HUDEP-2 (cell line): ENCODE measurements around the gene NEK11.

Experiments used
- DNase-seq, 76 experiments: peaks; one replicate each; lab custom pipeline; 2025; ENCODE audit not compliant: unreplicated experiment in 76 of 76; lab: John Stamatoyannopoulos, UW

NEK11 gene, protein sequence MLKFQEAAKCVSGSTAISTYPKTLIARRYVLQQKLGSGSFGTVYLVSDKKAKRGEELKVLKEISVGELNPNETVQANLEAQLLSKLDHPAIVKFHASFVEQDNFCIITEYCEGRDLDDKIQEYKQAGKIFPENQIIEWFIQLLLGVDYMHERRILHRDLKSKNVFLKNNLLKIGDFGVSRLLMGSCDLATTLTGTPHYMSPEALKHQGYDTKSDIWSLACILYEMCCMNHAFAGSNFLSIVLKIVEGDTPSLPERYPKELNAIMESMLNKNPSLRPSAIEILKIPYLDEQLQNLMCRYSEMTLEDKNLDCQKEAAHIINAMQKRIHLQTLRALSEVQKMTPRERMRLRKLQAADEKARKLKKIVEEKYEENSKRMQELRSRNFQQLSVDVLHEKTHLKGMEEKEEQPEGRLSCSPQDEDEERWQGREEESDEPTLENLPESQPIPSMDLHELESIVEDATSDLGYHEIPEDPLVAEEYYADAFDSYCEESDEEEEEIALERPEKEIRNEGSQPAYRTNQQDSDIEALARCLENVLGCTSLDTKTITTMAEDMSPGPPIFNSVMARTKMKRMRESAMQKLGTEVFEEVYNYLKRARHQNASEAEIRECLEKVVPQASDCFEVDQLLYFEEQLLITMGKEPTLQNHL

DNA sequence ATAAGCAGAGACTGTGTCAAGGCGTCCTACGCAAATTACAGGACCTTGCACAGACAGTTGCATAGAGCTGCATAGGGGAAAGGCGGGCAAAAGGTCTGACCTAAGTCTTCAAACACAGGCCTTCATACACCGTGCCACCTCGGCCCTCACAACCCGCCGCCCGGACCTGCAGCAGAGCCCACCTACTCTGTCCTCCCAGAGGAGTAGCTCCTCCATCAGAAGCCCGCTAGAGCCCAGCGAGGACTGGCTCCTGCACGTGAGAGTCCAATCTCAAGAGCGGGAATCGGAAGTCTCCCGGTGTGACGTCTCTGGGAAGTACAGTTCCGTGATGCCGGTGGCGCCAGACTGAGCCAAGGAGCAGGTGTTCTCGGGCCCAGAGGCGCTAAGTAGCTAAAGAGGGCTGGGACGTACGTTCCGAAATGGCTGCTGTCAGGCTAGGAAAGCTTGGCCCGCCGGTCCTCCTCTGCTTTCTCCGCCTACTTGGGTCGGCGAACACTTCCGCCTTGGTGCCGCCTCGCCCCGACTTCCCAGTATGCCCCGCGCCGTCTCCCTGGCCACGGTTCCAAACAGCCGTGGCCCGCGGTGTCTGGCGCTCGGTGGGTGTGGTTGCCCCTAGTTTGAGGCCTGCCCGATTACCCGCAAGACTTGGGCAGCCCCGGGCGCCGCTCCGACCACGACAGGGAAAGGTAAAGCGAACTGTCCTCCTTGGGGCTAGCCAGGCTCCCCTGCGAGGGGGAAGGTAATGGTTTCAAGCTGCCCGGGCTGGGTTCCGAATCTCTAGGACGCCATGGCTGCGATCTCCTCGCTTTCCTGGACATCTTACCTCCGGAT is at the start of gene NEK11, which contains the start of gene ASTE1:
NEK11 (plus strand) TSS at position 557 of the 831 bp plus-strand sequence. CDS start 2,832 bp downstream, outside the sequence.
ASTE1 (minus strand) TSS at position 505 of the 831 bp plus-strand sequence. CDS start 1,519 bp downstream, outside the sequence.
- DNase-seq: peak in 75 of 76 experiments; percentile 34 to 91 (median 82)

DNA sequence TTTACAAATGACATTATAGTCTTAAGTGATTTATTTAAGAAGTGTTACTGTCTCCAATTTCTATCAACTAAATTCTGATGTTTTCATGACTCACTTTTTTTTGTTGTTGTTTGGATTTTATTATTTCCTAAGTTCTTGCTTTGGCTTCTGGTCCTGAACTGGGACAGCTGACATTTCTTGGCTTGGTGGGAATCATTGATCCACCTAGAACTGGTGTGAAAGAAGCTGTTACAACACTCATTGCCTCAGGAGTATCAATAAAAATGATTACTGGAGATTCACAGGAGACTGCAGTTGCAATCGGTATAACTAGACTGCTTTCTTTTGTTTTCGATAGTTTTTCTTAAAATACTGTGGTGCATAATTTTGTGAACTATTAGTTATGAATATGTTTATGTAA is 47.6 kb upstream of the NEK11 start:
- no peak for DNase-seq

DNA sequence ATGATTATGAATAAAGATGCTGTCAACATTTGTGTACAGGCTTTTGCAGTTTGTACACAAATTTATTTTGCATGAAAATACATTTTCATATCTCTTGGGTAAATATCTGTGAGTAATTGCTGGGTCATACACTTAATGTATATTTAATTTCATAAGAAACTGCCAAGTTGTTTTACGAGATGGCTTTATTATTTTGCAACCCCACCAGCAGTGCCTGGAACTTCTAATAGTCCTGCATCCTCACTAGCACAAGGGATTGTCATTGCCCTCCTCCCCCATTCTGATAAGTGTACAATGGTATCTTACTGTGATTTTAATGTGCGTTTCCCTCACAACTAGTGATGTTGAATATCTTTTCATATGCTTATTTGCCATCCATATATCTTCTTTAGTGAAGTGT is 45.2 kb upstream of the NEK11 start:
- DNase-seq: no peak

DNA sequence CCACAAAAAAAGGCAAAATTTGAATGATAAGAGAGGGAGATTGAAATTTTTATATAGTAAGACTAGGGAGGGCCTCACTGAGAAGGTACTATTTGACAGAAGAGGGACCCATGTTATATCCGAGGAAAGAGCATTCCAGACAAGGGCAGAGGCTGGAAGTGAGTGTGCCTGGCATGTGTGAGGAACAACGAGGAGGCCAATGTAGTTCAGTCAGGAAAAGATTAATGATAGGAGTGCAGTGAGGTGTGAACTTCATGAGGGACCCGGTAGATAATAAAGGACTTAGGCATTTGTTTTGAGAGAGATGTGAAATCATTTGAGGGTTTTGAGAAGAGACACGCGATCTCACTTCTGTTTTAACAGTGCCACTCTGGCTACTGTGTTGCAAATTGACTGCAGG is 36.4 kb upstream of the NEK11 start:
- DNase-seq: no peak

DNA sequence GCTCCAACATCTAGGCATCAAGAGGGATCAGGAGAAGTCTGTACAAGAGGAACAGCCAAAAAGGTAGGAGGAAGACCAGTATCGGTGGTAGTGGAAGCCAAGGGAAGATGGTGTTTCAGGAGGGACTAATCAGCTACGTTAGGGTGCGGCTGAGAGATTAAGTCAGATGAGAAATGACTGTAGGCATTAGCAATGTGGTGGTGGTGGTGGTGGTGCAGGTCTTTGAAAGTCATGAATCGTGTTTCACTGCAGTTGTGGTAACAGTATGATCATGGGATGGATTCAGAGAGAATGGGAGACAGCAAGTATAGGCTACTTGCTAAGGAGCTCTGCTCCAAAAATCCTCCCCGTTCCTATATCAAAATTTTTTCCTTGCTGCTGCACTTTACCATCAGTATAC is 35.6 kb upstream of the NEK11 start:
- DNase-seq: no peak

DNA sequence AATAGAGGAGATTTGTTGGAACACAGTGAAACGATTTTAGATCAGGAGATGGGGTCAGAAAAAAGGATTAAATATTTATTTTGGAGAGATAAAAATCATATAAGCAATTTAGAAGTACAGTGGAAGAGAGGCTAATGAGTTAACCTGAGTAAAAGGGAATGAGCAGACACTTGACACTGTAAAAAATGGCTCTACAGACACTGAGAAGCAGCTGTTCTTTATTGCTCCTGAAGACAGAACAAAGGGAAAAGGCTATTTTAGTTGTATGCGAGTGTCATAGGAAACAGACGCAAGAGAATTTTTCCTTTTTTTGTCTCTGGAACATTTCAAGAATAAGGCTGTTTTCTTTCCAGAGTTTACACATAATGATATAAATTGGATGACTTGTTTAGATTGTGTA is 34.3 kb upstream of the NEK11 start:
- DNase-seq: no peak

DNA sequence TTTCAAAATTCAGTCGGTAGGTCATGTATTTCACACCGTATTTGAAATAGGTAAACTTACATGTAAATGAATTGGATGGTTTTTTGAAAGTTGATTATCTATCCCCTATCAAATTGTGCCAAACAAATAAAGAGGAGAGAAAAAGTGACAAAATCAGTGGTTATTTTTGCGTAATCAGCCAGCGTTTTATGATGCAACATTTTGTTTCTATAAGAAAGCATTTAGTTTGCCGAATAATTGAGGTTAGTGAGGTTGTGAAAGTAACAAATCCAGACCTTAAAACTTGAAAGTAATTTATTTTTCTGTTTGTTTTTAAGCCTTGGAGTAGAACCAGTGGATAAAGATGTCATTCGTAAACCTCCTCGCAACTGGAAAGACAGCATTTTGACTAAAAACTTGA is 29.4 kb upstream of the NEK11 start:
- no peak for DNase-seq

DNA sequence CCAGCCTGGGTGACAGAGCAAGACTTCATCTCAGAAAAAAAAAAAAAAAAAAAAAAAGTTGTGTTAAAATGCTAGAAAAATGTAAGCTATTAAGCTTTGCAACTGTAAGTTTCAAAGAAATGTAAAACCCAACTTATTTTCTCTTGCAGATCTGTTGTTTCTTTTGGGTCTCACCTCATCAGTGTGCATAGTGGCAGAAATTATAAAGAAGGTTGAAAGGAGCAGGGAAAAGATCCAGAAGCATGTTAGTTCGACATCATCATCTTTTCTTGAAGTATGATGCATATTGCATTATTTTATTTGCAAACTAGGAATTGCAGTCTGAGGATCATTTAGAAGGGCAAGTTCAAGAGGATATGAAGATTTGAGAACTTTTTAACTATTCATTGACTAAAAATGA is 25.6 kb upstream of the NEK11 start:
- DNase-seq: no peak

DNA sequence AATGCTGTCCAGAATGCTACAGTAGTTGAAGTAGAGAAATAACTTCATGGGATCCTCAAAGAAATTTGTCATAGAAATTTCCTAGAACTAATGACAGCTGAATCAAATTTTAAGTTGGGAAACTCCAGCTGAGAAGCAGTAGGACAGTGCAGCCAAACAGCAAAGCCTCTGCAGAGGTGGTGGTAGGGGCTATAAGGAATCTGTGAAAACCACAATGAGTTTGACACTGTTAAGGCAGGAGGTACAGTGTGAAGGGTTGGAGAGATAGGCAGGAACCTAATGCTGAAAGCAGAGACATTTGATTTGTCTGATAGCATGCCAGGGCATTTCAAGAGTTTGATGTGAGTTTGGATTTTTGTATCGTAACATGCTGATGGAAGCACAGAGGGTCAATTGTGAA is 22.1 kb upstream of the NEK11 start:
- no peak for DNase-seq

DNA sequence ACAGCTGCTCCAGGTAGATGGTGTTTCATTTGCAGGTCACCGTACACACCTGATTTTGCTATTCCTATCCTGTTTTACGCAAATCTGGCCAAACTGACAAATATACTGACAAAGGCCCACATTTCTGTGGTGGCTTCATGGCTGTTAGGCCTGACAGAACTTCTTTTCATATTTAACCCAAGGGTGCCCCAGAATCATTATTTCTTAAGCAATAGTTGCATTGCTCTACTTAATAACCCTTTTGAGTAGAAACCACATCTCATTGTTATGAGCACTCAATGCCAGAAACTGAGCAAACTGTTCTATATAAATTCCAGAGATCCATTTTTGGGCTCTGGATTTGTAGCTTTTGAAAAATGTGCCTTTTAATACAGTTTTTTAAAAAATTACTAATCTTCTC is 19.4 kb upstream of the NEK11 start:
- no peak for DNase-seq

DNA sequence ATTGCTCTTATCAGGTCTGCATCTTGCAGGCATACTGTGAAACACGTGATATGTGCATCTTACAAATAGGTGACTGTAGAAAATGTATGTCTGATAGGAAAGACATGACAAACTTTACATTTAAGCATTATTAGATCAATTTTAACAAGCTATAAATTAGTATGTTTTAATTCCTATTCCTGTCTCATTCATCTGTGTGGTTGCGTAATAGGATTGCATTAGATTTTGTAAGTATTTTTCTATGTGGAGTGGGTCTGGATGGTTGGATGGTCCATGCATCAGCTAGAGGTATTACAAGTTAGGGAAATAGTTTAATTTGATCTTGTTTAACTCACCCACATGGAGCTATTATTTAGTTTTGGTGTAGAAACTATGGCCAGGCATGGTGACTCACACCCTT is 18.9 kb upstream of the NEK11 start:
- DNase-seq: no peak

DNA sequence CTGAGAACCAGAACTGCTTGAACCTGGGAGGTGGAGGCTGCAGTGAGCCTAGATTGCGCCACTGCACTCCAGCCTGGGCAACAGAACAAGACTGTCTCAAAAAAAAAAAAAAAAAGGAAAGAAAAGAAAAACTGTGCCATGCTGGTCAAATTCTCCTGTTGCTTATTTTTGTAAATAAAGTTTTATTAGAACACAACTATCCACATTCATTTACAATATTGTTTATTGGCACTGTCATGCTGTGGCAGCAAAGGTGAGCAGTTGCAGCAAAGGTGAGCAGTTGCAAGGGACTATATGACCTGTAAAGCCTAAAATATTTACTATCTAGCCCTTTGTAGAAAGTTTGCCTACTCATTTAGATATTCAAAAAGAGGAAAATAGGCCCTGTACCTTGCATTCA is 18.4 kb upstream of the NEK11 start:
- no peak for DNase-seq

DNA sequence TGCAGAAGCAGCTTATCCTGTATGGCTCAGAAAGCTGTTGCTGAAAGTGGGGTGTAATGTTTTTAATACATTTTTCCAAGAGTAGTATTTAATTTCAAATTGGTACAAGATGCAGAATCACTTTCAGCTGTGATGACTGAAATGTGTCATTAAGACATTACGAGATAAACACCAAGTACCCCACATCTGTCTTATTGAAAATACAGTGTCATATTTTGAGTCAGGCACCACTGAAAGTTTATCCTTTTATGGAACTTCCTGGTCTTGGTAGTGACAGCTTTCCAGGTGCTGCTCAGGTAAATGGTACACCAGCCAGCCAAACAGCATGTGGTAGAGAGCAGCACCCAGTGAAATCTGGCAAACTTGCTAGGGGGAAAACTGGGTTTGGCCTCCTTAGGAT is 17.0 kb upstream of the NEK11 start:
- DNase-seq: no peak

DNA sequence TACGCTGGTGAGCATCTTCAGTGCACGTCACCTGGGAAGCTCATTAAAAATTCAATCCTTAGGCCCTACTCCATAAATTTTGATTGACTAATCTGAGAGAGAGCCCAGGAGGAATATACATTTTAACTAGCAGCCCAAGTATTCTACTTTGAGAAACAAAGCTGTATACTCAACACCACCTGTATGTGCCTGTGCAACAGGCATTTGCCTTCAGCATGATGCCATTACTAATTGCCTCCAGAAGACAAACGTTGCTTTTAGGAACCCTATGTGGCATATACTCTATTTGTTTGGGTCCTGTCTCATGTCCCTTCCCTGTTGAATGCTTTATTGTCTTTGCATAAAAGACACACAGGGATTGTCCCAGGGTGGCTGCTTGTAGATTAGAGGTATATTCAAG is 7.7 kb upstream of the NEK11 start:
- no peak for DNase-seq

DNA sequence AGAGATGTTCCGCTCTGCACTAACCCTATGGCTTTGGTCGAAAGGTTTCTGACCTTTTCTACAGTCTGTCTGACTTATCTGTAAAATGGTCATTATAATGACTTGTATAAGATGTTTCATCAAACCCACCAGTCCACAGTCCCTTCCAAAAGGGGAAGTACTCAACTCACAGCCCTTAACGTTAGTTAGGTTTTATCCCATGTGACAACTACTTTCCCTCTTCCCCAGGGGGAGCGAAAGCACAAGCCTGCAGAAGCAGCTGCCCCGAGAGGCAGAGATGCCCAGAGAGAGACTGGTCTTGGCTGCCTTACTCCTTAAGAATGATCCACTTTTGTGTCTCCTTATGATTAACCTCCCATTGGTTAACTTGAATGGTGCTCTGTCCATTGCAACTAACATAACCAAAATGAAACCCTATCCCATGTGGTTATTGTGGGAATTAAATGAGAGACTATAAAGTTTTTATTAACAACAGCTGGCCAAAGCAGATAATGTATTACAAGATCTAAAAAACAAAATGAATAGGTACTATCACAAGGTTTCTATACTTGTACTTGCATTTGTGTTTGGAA is 6.5 kb upstream of the NEK11 start:
- peak in 29 of 76 experiments; percentile 0 to 42 (median 16) for DNase-seq

DNA sequence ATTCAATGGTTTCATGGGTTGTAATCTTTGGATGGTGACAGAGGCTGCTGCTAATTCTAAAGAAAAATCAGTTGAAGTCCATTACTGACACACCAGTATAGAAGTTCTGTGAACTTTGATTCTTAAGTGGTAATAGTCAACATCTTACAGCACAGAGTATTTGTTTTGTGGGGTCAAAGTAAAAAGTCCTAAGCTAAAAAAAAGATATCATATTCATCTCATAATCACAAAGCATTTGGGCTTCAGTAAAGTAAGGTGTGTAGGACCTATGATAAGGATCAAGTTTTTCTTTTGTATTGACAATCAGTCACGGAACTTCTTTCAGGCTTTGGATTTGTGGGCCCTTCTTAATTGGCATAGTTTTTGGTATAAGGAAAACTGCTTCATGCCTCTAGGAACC is 1.1 kb upstream of the NEK11 start:
- no peak for DNase-seq

DNA sequence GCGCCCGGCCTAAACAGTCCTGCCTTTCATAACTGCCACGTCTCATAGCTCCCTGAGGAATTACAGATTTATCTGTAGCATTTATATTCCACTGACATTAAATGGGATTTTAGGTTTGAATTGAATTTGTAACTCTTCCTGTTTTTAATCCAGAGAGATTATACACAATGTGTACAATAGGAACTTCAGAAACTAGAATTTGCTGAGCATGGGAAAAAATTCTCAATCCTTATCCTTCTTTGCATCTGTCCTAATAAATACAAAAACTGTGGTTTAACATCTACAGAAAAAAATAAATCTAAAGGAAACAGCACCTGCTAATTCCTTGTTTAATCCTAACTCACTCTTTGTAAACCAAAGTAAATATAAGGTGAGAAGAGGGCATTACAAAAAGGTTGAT is 2.2 kb downstream of the NEK11 start:
- DNase-seq: no peak

DNA sequence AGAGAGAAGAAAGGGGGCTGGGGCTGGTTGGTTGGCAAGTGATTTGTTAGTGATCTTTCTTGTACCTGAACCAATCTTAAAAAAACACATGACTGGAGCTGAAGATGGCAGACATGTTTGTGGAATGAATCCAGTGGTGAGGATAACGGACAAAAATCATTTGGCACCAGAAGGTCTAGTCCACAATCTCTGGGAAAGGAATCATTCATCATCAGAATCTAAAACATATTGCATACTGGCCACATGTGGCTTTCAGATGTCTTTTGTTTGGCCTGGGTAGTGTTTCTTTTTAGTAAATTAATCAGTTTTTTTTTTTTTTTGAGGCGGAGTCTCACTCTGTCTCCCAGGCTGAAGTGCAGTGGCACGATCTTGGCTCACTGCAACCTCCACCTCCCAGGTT is 5.0 kb downstream of the NEK11 start:
- DNase-seq: no peak

DNA sequence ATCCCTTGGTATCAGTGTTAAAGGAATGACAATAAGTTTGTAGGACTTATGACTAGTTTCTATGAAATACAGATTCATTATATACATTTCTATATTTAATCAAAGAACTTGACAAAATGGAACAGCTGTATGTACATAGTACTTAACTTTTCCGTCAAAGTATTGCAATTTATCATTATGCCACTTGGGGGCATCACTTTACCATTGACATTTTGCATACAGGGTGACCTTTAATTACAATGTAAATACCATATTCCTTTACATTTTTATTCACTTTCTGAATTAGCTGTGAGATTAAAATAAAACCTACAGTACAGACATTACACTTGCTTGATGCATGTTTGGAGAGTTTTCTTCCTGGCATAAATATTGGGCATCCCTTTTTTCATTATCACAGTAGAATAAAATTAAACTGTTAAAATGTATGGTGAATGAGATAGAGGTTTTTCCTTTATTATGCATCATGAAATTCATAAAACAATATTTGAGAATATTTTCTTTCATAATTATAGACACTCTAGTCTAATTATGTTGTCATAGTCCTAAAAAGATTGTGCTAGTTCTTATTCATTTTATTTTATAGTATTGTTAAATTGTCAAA is 6.9 kb downstream of the NEK11 start:
- DNase-seq: peak in 27 of 76 experiments; percentile 1 to 67 (median 31)

DNA sequence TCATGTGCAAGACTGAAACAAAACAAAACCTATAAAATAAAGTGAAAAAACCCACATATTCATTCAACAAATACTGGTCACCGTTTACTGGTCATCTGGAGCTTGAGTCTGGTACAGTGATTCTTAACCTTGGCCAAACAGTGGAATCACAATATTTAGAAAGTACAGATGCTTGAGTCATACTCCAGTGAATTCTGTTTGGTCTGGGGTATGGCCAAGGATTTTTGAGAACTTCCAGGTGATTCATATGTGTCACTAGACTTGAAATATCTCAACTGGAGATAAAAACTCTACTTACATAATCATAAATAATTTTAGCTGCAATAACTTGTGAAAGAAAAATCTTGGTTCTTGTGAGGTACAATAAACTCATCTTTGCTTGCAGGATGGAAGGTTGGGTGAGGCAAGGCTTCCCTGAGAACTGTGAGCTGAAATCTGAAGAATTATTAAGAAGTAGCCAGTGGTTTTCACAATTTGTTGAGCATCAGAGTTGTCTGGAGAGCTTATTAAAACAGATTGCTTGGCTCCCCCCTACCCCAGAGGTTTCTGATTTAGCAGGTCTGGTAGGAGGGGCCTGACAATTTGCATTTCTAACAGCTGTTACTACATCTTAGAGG is 9.6 kb downstream of the NEK11 start:
- DNase-seq: no peak
